ENCODE results near the gene MAX.

DNA sequence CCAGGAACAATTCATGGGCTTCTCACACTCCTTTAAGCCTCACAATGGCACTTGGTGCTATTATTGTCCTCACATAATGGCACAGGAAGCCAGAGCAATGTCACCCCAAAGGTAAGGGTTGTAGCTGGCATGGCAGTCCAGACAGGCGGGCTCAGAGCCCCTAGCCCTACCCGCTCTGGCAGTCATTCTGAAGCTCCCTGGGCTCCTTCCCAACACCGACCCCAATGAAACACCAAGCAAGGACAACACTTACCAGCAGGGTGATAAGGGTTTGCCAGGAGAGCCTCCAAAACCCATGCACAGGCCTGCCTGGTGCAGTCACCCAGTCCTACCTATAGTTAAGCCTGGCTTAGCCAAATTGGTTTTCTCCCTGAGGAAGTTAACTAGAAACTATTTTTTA lies 30.8 kb downstream of the MAX start:
- TF ChIP-seq, protein P1, sequence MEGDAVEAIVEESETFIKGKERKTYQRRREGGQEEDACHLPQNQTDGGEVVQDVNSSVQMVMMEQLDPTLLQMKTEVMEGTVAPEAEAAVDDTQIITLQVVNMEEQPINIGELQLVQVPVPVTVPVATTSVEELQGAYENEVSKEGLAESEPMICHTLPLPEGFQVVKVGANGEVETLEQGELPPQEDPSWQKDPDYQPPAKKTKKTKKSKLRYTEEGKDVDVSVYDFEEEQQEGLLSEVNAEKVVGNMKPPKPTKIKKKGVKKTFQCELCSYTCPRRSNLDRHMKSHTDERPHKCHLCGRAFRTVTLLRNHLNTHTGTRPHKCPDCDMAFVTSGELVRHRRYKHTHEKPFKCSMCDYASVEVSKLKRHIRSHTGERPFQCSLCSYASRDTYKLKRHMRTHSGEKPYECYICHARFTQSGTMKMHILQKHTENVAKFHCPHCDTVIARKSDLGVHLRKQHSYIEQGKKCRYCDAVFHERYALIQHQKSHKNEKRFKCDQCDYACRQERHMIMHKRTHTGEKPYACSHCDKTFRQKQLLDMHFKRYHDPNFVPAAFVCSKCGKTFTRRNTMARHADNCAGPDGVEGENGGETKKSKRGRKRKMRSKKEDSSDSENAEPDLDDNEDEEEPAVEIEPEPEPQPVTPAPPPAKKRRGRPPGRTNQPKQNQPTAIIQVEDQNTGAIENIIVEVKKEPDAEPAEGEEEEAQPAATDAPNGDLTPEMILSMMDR (IDR thresholded peaks at IDR 0.05) = no peak
- no peak for TF ChIP-seq POLR2A (IDR thresholded peaks at IDR 0.05)

Measured in upper lobe of left lung (tissue), 4 donors.